Epithelial cell of proximal tubule (primary cell): ENCODE data around the gene B4GALT5. TPM values are rescaled to one million over a fixed set of nuclear protein-coding genes. Genes with fewer than 3 reads are reported as not detected.
"Not testable (repeated sequence)": the region's sequence is repeated elsewhere in the genome, so short reads cannot be mapped to it uniquely, and the experiment has no call there.

Experiments used
- DNase-seq: peaks from one replicate; pipeline ENCODE4 v3.0.0-alpha.2; 2011; ENCODE audit warnings: low read depth
- H3K4me3 ChIP-seq: 2 replicates; pipeline ENCODE4 v1.5.1; 2011; ENCODE audit warnings: low read depth, mild to moderate bottlenecking, low read length
- total RNA-seq: library from RNA; depleted of rRNA; stranded (reverse); fragments of >200 nt; gene quantifications from 2 replicates; pipeline ENCODE4 v1.2.3, GENCODE V29; 2015
- TF ChIP-seq, protein P1 (sequence below): conservative IDR thresholded peaks from 2 replicates; pipeline ENCODE4 v1.5.1; 2012; ENCODE audit warnings: low read depth, mild to moderate bottlenecking, low read length

B4GALT5 gene
- total RNA-seq, 1 donor from 2014 or later: 27.4 TPM

- TF ChIP-seq, protein P1, sequence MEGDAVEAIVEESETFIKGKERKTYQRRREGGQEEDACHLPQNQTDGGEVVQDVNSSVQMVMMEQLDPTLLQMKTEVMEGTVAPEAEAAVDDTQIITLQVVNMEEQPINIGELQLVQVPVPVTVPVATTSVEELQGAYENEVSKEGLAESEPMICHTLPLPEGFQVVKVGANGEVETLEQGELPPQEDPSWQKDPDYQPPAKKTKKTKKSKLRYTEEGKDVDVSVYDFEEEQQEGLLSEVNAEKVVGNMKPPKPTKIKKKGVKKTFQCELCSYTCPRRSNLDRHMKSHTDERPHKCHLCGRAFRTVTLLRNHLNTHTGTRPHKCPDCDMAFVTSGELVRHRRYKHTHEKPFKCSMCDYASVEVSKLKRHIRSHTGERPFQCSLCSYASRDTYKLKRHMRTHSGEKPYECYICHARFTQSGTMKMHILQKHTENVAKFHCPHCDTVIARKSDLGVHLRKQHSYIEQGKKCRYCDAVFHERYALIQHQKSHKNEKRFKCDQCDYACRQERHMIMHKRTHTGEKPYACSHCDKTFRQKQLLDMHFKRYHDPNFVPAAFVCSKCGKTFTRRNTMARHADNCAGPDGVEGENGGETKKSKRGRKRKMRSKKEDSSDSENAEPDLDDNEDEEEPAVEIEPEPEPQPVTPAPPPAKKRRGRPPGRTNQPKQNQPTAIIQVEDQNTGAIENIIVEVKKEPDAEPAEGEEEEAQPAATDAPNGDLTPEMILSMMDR: no peak
- H3K4me3 ChIP-seq: peak overlapping the region; percentile 22
- no peak for DNase-seq
These were observed 44.0 kb downstream of the B4GALT5 start for GRCh38 chr20:49669601-49670189.

GRCh38 chr20:49668878-49669195 is 44.8 kb downstream of the B4GALT5 start:
- DNase-seq: not testable (repeated sequence)
- H3K4me3 ChIP-seq: peak overlapping the region; percentile 22

DNA sequence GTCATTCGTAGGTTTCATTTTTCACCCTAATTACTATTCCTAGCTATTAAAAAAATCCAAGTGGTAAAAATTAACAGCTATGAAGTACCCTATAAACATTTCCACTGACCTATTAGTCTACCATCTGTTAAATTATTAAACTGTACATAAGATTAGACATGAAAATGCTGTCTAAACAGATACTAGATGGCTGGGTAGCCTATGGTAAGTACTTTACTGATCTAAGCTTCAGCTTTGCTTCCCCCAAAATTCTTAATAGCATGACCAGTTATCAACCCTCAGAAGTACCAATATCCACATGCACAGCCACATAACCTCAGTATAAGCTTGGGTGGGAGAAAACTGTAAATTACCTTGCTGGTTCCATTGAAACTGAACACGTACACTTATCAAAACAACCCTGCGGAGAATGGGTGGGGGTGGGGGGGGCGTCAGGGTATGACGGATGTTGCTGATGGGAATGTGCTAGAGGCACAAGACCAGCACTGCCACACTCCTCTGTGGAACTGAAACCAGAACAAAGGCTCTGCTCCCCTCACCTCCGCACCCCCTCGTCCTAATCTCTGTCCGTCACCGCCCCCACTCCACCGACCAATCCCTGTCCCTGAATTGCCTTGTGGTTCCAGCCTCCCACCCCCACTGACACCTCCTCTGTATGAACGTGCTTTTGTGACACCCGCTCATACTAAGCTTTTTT is 45.3 kb downstream of the B4GALT5 start:
- peak overlapping the region; percentile 22 for H3K4me3 ChIP-seq
- TF ChIP-seq, protein P1: no peak
- DNase-seq: no peak

- no peak for DNase-seq
- H3K4me3 ChIP-seq: no peak overlapping the region
- TF ChIP-seq, protein P1: no peak
These were observed 46.8 kb downstream of the B4GALT5 start for GRCh38 chr20:49666911-49667310.

DNA sequence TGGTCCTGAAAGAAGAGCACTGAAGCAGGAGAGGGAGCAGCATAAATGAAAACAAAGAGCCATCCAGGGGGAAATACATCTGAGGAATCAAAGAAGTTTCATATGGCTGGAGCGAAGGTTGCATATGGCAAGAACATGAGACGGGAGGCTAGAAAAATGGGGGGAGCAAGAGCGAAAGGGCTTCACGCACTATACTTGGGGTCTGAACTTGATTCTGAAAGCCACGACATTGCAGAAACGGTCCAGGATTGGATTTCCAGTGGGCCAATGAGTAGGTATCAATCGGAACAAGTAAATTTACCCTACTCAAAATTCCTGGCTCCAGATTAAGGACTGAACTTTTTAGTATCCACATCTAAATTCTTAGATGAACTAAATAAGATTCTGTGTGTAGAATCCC is 47.9 kb downstream of the B4GALT5 start:
- DNase-seq: no peak
- TF ChIP-seq, protein P1: no peak
- no peak overlapping the region for H3K4me3 ChIP-seq

DNA sequence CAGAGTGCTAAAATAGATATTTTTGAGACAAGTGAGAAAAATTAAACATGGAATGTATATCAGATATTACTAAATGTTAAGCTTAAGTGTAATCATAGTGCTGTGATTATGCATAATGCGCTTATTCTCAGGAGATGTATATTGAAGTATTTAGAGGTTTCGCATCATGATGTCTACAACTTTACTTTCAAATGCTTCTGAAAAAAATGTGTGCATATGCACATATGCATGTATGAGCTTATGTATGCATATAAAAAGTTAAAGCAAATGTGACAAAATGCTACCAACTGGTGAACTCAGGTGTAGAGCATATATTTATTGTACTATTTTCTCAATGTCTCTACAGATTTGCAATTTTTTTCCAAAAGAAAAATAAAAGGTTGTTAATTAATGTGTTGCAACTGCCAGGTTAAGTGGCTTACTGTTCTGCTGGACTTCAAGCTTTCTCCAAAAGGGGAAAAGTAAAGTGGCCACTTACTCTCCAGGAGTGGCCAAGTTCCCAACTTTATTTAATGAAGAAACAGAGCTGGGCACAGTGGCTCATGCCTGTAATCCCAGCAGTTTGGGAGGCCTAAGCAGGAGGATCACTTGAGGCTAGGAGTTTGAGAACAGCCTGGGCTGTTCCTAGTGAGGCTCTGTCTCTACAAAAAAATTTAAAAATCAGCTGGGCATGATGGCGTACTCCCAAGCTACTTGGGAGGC is 48.9 kb downstream of the B4GALT5 start:
- no peak overlapping the region for H3K4me3 ChIP-seq
- DNase-seq: no peak
- TF ChIP-seq, protein P1: no peak

DNA sequence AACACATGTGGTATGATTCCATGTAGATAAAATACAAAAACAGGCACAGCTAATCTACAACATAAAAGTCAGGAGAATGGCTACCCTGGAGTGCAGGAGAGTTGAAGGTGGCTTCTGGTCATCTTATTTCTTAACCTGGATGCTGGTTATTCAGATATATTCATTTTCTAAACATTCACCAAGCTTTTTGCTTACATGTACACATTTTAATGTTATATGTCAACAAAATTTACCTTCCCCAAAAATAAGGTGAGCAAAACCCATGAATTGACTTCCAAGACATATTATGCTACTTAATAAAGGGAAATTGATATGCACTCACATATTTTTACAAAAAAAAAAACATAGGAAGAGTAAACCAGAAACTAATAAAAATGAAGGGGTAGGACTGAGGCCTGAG is 50.6 kb downstream of the B4GALT5 start:
- TF ChIP-seq, protein P1: no peak
- no peak overlapping the region for H3K4me3 ChIP-seq
- DNase-seq: no peak
